Airway epithelial cell (primary cell): ENCODE data around the gene KLHL15. TPM values are rescaled to one million over a fixed set of nuclear protein-coding genes. Genes with fewer than 3 reads are reported as not detected.

ENCODE experiments used
- total RNA-seq: library from RNA; depleted of rRNA; stranded (reverse); fragments of >200 nt; gene quantifications from 2 replicates; pipeline ENCODE4 v1.2.3, GENCODE V29; 2015

The KLHL15 gene, protein sequence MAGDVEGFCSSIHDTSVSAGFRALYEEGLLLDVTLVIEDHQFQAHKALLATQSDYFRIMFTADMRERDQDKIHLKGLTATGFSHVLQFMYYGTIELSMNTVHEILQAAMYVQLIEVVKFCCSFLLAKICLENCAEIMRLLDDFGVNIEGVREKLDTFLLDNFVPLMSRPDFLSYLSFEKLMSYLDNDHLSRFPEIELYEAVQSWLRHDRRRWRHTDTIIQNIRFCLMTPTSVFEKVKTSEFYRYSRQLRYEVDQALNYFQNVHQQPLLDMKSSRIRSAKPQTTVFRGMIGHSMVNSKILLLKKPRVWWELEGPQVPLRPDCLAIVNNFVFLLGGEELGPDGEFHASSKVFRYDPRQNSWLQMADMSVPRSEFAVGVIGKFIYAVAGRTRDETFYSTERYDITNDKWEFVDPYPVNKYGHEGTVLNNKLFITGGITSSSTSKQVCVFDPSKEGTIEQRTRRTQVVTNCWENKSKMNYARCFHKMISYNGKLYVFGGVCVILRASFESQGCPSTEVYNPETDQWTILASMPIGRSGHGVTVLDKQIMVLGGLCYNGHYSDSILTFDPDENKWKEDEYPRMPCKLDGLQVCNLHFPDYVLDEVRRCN
- 2.9 and 4.0 TPM in 2 replicates for total RNA-seq

DNA sequence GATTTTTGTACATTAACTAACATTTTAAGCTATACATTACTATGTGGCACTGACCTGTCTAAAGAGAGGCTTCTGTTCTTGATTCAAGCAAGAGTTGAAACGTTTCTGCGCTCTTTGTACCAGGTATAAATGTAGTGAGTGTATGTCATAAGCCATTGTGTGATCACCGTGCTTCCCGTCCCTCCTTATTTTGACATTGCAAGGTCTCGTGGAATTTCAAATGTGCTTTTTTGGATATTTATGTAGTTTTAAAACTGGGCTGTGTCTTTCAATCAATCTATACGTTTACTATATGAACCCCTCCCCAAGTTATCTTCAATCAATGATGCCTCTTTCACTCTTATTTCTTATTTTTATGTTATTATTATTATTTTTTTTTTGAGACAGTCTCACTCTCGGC lies at the start of gene KLHL15:
KLHL15 (minus strand) TSS at position 101 of the 400 bp plus-strand sequence. CDS start 20,493 bp downstream, outside the sequence.

DNA sequence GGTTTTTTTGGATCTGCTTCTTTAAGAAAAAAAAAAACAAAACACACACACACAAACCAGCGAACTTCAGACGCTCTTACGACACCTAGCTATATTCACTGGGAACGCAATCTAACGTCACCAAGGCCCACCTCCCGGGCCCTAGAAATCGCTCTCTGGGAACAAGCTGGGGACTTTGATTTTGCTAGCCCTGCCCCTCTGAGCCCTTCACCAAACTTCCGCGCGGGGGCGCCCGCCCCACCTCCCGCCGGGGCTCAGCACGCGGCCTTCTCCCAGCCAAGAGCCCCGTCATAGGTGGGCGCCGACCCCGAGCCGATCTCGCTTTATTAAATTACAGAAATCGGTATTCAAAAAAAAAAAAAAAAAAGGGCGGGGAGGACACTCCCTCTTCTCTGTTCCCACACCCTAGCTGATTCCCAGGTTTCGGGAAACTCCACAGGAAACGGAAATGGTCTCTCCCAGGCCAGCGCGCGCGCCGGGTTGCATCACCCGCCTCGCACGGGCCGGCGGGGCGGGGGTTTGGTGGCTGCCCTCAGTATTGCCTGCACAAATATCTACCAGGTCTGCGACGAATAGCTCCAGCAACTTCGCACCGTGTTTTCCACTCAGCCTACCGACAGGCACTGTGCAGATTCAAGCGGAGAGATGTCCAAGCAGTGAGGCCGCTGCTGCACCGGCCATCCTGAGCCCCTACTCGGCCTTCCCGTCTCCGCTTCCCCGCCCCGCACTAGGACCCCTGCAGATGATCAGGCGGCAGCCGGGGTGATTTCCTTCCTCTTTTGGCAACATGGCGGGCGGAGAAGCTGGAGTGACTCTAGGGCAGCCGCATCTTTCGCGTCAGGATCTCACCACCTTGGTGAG lies 27.4 kb upstream of the KLHL15 start, which contains the start of gene EIF2S3:
EIF2S3 (plus strand) TSS at position 775 of the 861 bp plus-strand sequence; CDS start at position 788, 13 bp downstream.

Other genes starting within 250 kb of the KLHL15 start
- gene SAT1, start 244.0 kb downstream of the KLHL15 start, total RNA-seq: 819 and 1,194 TPM in 2 replicates
- 19.7 and 20.5 TPM in 2 replicates for gene APOO, start 119.2 kb downstream of the KLHL15 start, total RNA-seq
- gene CXorf58, start 119.2 kb downstream of the KLHL15 start, total RNA-seq: not detected in 2 replicates
- gene EIF2S3, start 27.8 kb upstream of the KLHL15 start, total RNA-seq: 166 and 241 TPM in 2 replicates
- gene ZFX, start 122.5 kb upstream of the KLHL15 start, total RNA-seq: 23.1 and 49.7 TPM in 2 replicates